Subcutaneous adipose tissue (tissue), 4 donors: ENCODE results near the gene ST3GAL2. TPM values are rescaled to one million over a fixed set of nuclear protein-coding genes. Genes with fewer than 3 reads are reported as not detected.

Experiments used
- total RNA-seq, 4 donors: library from RNA; depleted of rRNA; stranded (reverse); fragments of >200 nt; gene quantifications; one replicate each; pipeline ENCODE4 v1.1.0, GENCODE V29; 2016
- TF ChIP-seq, protein P1 (sequence below): fragments of 450-650 bp; IDR thresholded peaks from one replicate; pipeline ENCODE4 v1.5.1; 2016; ENCODE audit warnings: low read depth, mild to moderate bottlenecking, control low read depth, antibody characterized with exemption, moderate library complexity

Gene ST3GAL2, protein sequence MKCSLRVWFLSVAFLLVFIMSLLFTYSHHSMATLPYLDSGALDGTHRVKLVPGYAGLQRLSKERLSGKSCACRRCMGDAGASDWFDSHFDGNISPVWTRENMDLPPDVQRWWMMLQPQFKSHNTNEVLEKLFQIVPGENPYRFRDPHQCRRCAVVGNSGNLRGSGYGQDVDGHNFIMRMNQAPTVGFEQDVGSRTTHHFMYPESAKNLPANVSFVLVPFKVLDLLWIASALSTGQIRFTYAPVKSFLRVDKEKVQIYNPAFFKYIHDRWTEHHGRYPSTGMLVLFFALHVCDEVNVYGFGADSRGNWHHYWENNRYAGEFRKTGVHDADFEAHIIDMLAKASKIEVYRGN
- total RNA-seq, result 10 to 100 TPM in 3 of 4 donors, 1 to 10 TPM in 1; 9.9 to 14.1 (median 13.1) TPM

DNA sequence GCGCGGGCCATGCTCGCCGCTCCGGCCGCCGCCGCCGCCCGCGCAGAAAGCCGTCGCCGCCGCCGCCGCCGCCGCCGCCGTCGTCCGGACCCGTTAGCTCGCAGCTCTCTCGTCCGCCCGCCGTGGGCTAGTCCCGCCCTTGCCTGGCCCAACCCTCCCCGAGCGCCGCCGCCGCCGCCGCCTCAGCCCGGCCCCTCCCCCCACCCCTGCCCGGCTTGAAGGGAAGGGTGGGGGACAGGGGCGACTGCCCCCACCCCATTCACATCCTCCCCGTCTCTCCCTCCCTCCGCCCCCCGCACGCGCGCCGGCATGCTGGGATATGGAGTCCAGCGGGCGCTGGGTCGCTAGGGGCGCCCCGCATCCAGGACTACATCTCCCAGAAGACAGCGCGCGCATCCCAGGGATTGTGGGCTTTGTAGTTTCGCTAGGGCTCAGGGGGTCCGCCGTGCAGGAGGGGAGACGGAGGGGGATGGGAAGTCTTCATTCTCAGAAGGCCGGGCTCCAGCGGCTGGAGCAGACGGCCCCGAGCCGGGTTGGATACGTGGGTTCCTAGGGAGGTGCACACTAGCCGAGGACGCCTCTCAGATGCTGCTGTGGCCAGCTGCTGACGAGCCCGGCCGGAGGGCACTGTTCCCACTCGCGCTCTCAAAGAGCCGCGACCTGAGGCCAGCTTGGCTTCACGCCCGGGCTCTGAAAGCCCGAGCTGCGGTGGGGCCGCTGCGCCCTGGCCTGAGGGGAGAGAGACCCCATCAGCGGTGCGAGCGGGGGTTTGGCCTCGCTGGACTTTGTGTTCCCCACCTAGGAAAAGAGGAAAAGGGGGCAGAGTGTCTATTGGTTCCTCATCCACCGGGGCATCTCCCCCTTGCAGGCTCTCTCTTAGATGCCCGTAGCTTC is at the start of gene ST3GAL2:
Gene ST3GAL2 (minus strand): TSS at position 132 of the 894 bp plus-strand sequence. CDS start 40,570 bp downstream, outside the sequence.
- TF ChIP-seq, protein P1, sequence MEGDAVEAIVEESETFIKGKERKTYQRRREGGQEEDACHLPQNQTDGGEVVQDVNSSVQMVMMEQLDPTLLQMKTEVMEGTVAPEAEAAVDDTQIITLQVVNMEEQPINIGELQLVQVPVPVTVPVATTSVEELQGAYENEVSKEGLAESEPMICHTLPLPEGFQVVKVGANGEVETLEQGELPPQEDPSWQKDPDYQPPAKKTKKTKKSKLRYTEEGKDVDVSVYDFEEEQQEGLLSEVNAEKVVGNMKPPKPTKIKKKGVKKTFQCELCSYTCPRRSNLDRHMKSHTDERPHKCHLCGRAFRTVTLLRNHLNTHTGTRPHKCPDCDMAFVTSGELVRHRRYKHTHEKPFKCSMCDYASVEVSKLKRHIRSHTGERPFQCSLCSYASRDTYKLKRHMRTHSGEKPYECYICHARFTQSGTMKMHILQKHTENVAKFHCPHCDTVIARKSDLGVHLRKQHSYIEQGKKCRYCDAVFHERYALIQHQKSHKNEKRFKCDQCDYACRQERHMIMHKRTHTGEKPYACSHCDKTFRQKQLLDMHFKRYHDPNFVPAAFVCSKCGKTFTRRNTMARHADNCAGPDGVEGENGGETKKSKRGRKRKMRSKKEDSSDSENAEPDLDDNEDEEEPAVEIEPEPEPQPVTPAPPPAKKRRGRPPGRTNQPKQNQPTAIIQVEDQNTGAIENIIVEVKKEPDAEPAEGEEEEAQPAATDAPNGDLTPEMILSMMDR, result no peak

GRCh38 chr16:70484867-70485266 is 46.0 kb upstream of the ST3GAL2 start:
- TF ChIP-seq, protein P1, result no peak

DNA sequence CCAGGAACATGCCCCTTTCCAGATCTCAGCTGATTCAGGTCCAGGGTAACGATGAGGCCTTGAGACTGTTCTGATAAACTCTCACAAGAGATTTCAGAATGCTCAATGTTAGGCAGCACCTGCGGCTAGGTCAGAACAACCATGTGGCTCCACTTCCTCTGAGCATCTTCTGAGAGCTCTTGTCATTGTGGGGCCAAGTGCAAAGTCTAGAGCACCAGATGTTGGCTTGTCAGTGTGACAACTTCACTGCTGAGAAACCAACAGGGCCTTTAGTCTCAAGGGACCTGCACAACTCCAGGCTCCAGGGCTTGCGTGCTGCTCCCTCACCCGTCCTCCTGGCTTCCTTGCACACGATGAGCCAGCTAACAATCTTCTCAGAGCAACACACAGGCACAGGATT is 44.5 kb upstream of the ST3GAL2 start:
- TF ChIP-seq, protein P1, result no peak

DNA sequence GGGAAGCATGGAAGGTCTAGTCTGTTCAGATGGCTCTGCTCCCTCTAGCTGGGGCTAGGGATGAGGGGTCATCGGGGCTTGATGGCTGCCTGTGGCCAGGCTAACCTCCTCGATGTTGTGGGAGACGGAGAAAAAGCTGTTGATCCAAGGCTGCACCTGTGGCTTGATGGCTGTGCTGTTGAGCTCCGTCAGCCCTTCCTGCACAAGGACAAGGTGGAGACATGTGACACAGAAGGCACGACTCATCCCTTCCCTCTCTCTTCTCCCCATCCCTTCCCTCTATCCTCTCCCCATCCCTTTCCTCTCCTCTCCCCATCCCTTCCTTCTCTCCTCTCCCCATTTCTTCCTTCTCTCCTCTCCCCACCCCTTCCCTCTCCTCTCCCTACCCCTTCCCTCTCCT is 43.7 kb upstream of the ST3GAL2 start:
- TF ChIP-seq, protein P1, result no peak

GRCh38 chr16:70481929-70482536 is 43.1 kb upstream of the ST3GAL2 start:
- TF ChIP-seq, protein P1, result no peak

- TF ChIP-seq, protein P1, result no peak
Observed at GRCh38 chr16:70480127-70481105, 41.5 kb upstream of the ST3GAL2 start.
